Spleen (tissue), 7 donors: ENCODE measurements around the gene UBE2D1.

Source experiments
- CTCF ChIP-seq, 11 experiments: fragments of 200-600 bp in 7 of 11; fragments of 450-650 bp in 4 of 11; sonication (generic) in 4 of 11; IDR thresholded peaks in 8 of 11; conservative IDR thresholded peaks in 3 of 11; 1 replicate in 7 of 11; 2 replicates in 4 of 11; pipeline versions ENCODE4 v1.4.0 to v1.8.0; 2016 to 2021; ENCODE audit warnings: antibody characterized with exemption in 11 of 11, inconsistent platforms in 4 of 11, mild to moderate bottlenecking in 1 of 11
- POLR2A ChIP-seq, 3 donors: fragments of 450-650 bp; IDR thresholded peaks; one replicate each; pipeline ENCODE4 v1.5.1; 2017; ENCODE audit warnings: antibody characterized with exemption in 3 of 3, mild to moderate bottlenecking in 1 of 3
- donor health status: DM: no; HTN: no; CAD: no; lungs with moderate emphysema.
- donor health status: DM: no; HTN: no; CAD: no.
- donor health status: DM: no; HTN: no; CAD: no.

- TF ChIP-seq POLR2A (IDR thresholded peaks at IDR 0.05) (no peak), CTCF (IDR thresholded peaks at IDR 0.05 in 8 of 11, conservative IDR thresholded peaks at IDR 0.05 in 3 of 11) (no peak)
Measured at GRCh38 chr10:58412502-58412961, 77.7 kb downstream of the UBE2D1 start.
